Measurements from ENCODE around the gene ACOXL.

DNA sequence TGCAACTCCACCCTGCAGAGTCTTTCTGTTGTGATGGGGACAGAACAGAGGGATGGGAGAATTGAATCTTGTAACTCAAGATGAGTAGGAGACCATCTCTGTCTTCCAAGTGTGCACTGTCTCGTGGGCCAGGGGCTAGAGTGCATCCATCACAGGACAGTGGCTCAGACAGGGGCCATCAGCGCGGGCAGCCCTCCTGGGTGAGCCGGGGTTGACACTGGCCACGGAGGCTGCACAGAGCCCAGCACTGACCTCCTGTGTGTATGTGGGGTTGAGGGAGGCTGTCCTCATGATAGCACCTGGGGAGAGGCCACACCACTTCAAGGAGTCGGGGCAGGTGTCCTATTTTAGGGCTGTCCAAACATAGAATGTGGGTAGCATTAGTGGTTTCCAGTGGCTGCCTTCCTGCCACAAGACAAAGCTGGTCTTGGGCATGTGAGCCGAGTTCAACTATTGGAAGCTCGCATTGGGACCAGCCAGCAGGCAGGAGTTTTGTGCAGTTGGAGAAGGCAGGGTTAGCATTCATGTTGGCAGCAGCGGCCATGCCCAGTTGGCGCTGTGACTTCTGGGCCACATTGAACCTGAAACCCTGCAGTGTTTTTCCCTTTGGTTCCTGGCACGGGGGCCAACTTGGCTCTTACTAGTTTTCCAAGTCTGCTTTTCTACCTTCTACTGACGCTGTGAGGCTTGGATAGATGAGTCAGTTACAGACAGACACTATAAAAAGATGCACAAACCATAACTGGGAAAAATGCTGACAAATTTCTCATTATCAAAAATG lies 45.3 kb downstream of the ACOXL start:
- TF ChIP-seq CTCF (IDR thresholded peaks at IDR 0.05; ENCODE audit: control extremely low read depth in 1 of 3, insufficient read depth in 1 of 3, low read depth in 1 of 3, low read length in 3 of 3) (no peak), JUND (IDR thresholded peaks at IDR 0.05; ENCODE audit: low read length) (no peak), MAX (IDR thresholded peaks at IDR 0.05) (no peak), EP300 (IDR thresholded peaks at IDR 0.05; ENCODE audit: borderline replicate concordance in 1 of 2, low read depth in 2 of 2, low read length in 2 of 2) (no peak), EGR1 (IDR thresholded peaks at IDR 0.05; ENCODE audit: borderline replicate concordance, low read depth, low read length) (no peak), POLR2A (IDR thresholded peaks at IDR 0.05; ENCODE audit: control extremely low read depth in 1 of 2, low read depth in 2 of 2, low read length in 2 of 2) (no peak), GTF2F1 (IDR thresholded peaks at IDR 0.05; ENCODE audit: borderline replicate concordance, low read depth, low read length) (no peak)
- TF ChIP-seq, protein P1, sequence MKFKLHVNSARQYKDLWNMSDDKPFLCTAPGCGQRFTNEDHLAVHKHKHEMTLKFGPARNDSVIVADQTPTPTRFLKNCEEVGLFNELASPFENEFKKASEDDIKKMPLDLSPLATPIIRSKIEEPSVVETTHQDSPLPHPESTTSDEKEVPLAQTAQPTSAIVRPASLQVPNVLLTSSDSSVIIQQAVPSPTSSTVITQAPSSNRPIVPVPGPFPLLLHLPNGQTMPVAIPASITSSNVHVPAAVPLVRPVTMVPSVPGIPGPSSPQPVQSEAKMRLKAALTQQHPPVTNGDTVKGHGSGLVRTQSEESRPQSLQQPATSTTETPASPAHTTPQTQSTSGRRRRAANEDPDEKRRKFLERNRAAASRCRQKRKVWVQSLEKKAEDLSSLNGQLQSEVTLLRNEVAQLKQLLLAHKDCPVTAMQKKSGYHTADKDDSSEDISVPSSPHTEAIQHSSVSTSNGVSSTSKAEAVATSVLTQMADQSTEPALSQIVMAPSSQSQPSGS (IDR thresholded peaks at IDR 0.05; ENCODE audit: low read length), result no peak
